Keratinocyte (primary cell): ENCODE measurements around the gene TMEM109.

Source experiments
- EZH2 ChIP-seq: IDR thresholded peaks from one replicate; pipeline ENCODE4 v1.6.1; 2012; ENCODE audit warnings: inconsistent platforms, mild to moderate bottlenecking, low read length, moderate library complexity
- TF ChIP-seq, protein P1 (sequence below), 3 experiments: IDR thresholded peaks in 1 of 3; conservative IDR thresholded peaks in 1 of 3; optimal IDR thresholded peaks in 1 of 3; 2 replicates in 2 of 3; 3 replicates in 1 of 3; pipeline versions ENCODE3 to v1.5.1; 2011; ENCODE audit warnings: low read length in 3 of 3, mild to moderate bottlenecking in 3 of 3, moderate library complexity in 2 of 3, control low read depth in 1 of 3, inconsistent platforms in 1 of 3; ENCODE audit not compliant: insufficient read depth in 2 of 3; ENCODE audit errors: extremely low read depth in 1 of 3

DNA sequence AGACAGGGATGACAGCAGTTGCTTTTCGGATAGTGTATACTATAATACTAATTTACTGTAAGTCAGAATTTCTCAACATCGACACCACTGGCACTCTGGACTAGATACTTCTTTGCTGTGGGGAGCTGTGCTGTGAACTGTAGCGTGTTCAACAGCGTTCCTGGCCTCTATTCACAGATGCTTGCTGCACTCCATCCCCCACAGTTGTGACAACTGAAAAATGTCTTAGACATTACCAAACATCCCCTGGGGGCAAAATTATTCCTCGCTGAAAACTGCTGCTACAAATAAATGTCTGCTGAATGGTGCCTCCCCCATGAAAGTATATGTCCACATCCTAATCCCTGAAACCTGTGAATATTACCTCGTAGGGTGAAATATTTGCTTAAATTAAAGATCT, 45.5 kb downstream of the TMEM109 start:
- TF ChIP-seq, protein P1, sequence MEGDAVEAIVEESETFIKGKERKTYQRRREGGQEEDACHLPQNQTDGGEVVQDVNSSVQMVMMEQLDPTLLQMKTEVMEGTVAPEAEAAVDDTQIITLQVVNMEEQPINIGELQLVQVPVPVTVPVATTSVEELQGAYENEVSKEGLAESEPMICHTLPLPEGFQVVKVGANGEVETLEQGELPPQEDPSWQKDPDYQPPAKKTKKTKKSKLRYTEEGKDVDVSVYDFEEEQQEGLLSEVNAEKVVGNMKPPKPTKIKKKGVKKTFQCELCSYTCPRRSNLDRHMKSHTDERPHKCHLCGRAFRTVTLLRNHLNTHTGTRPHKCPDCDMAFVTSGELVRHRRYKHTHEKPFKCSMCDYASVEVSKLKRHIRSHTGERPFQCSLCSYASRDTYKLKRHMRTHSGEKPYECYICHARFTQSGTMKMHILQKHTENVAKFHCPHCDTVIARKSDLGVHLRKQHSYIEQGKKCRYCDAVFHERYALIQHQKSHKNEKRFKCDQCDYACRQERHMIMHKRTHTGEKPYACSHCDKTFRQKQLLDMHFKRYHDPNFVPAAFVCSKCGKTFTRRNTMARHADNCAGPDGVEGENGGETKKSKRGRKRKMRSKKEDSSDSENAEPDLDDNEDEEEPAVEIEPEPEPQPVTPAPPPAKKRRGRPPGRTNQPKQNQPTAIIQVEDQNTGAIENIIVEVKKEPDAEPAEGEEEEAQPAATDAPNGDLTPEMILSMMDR (optimal IDR thresholded peaks at IDR 0.05 in 1 of 3, IDR thresholded peaks at IDR 0.05 in 1 of 3, conservative IDR thresholded peaks at IDR 0.05 in 1 of 3; ENCODE audit: extremely low read depth in 1 of 3, insufficient read depth in 2 of 3, low read length in 3 of 3) = no peak
- no peak for TF ChIP-seq EZH2
